ENCODE data around the gene ZNF750.

DNA sequence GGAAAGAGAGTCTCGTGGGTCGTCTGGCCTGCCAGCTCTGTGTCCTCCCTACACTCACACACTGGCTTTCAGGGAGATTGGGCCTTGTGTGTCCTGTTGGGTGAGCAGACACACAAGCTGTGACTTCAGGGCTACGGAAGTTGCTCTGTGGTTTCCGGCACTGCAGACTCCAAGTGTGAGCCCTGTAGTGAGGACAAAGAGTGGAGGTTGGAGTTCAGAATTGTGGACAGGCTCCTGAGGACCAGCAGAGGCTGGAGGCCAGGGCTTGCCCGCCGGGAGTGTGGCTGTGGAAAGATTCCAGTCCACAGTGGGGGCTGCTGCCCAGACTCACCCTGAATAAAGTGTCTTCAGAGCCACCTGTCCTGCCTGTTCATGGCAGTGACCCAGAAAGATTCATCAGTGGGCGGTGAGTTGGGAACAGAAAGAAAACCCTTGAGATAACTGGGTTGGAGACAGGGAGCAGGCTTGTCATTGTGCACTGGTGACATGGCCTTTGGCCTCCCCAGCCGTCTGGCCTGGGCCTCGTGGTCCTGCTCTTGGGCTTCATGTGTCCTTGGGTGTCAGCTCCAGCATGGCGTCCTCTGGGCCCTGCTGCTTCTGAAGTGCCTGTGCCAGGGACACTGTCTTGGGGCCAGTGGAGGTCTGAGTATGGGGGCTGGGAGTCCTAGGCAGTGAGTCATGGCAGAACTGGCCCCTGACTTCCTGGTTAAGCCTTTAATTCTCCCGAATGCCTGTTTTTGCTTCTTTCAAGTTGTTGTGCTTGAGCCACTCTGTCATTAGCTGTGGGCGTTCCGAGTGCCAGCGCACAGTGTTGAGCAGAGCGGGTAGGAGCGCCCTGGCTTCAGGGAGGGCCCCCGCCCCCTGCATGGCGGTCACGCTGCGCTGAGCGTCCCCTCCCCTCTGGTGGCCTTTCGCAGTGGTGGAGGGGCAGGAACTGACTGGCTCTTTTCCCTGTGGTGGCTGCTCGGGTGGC is 19.9 kb upstream of the ZNF750 start:
- TF ChIP-seq, protein P1, sequence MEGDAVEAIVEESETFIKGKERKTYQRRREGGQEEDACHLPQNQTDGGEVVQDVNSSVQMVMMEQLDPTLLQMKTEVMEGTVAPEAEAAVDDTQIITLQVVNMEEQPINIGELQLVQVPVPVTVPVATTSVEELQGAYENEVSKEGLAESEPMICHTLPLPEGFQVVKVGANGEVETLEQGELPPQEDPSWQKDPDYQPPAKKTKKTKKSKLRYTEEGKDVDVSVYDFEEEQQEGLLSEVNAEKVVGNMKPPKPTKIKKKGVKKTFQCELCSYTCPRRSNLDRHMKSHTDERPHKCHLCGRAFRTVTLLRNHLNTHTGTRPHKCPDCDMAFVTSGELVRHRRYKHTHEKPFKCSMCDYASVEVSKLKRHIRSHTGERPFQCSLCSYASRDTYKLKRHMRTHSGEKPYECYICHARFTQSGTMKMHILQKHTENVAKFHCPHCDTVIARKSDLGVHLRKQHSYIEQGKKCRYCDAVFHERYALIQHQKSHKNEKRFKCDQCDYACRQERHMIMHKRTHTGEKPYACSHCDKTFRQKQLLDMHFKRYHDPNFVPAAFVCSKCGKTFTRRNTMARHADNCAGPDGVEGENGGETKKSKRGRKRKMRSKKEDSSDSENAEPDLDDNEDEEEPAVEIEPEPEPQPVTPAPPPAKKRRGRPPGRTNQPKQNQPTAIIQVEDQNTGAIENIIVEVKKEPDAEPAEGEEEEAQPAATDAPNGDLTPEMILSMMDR (conservative IDR thresholded peaks at IDR 0.05; ENCODE audit: low read depth, low read length): no peak
- TF ChIP-seq EZH2 (IDR thresholded peaks at IDR 0.05; ENCODE audit: borderline replicate concordance, low read depth, low read length, poor library complexity, severe bottlenecking): no peak
